ENCODE measurements around the gene RAF1.
"Not testable (repeated sequence)": the region's sequence is repeated elsewhere in the genome, so short reads cannot be mapped to it uniquely, and the experiment has no call there.

Gene RAF1

GRCh38 chr3:12556690-12557472 lies 107.0 kb downstream of the RAF1 start, which contains the start of gene MKRN2:
Gene MKRN2 (plus strand): TSS chr3:12557087. CDS start chr3:12557151, 64 bp downstream.
- peak; percentile 85 to 87 for DNase-seq

- DNase-seq: no peak
Observed at GRCh38 chr3:12556314-12556689, 107.6 kb downstream of the RAF1 start.

GRCh38 chr3:12553921-12554391 lies 110.0 kb downstream of the RAF1 start:
- DNase-seq: peak; percentile 10 to 26

- no peak for DNase-seq
Observed at GRCh38 chr3:12549971-12550760, 113.8 kb downstream of the RAF1 start.

- no peak for DNase-seq
Observed at GRCh38 chr3:12545473-12545791, 118.5 kb downstream of the RAF1 start, which contains the start of gene MKRN2OS. Gene MKRN2OS (minus strand): TSS chr3:12545499. CDS start chr3:12545464, 35 bp downstream.

- DNase-seq: no peak
Observed at GRCh38 chr3:12544652-12545472, 119.1 kb downstream of the RAF1 start.

- not testable (repeated sequence) for DNase-seq
Observed at GRCh38 chr3:12543497-12543896, 120.4 kb downstream of the RAF1 start.

- no peak for DNase-seq
Observed at GRCh38 chr3:12541625-12542024, 122.3 kb downstream of the RAF1 start.

GRCh38 chr3:12536423-12536822 lies 127.5 kb downstream of the RAF1 start:
- DNase-seq: no peak
